ENCODE data around the gene OR2AT4. TPM values are rescaled to one million over a fixed set of nuclear protein-coding genes. Genes with fewer than 3 reads are reported as not detected.
"Not testable (repeated sequence)": the region's sequence is repeated elsewhere in the genome, so short reads cannot be mapped to it uniquely, and the experiment has no call there.

The OR2AT4 gene
- total RNA-seq, 1 experiment from 2014 or later: not detected

DNA sequence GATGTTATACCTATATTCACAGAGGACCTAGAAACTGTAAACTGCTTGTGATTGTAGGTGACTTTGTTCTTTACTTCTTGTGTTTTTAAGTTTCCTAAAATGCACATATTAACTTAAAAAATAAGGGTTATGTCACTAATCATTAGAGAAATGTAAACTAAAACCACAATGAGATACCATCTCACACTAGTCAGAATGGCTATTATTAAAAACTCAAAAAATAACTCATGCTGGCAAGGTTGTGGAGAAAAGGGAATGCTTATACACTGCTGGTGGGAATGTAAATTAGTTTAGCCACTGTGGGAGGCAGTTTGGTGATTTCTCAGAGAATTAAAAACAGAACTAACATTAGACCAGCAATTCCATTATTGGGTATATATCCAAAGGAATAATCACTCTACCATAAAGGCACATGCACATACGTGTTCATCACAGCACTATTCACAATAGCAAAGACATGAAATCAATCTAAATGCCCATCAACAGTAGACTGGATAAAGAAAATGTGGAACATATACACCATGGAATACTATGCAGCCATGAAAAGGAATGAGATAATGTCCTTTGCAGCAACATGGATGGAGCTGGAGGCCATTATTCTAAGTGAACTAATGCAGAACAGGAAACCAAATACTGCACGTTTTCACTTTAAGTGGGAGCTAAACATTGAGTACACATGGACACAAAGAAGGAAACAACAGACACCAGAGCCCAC is 9.4 kb upstream of the OR2AT4 start:
- in situ Hi-C loops (cut with HindIII; ENCODE audit: low pct_unique_long_range_greater_than_20kb, low sequenced_read_pairs): not testable (repeated sequence)

DNA sequence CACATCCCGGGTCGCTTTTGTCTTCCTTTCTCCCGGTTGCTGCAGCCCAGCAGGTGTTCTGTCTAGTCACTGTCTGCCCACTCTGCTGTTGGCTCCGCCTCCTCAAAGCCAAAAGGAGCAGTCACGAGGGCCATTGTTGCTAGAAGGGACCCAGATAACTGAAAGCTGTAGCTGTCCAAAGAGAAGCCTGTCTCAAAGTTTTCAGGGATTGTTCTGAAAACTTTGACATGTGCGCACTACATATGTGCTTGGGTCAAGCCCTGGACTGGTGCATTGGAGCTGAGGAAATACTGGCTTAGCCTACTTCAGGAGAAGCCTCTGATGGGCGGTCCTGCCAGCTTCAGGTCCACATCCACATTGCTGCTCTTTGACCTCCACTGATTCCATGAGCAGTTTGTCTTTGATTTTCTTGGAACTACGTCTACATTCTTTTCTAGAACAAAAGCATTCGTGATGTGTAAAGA is 8.8 kb upstream of the OR2AT4 start:
- no peak for DNase-seq (ENCODE audit: low read depth)
- in situ Hi-C loops (cut with HindIII; ENCODE audit: low pct_unique_long_range_greater_than_20kb, low sequenced_read_pairs): no loop called here

More for the DNA sequence above, 9.4 kb upstream of the OR2AT4 start:
- not testable (repeated sequence) for DNase-seq (ENCODE audit: low read depth)

DNA sequence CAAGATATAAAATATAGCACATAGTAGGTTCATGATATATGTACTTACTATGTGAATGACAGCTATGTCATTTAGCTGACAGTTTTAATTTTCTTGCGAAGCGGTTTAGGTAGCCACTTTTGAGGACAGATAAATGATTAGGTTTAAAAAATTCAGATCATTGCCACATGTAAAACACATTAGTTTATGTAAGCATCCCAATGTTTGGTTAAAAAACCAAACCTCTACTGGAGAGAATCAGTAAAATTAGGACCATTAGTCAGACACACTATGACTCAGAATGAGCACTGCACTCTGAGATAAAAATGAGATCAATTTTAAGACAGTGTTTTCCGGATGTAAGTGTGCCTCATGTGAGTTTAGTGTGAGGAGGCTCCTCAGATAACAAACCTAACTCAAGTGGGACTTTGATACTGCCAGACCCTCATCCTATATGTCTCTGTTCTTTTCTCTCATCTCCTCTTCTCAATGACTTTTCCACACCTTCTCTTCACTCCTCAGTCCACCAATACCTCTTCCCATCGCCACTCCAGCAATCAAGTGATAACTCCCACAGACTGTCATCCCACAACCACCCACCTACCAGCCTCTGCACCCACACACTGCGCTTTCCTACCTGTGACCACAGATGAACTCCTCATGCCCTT is 6.8 kb upstream of the OR2AT4 start:
- in situ Hi-C loops (cut with HindIII; ENCODE audit: low pct_unique_long_range_greater_than_20kb, low sequenced_read_pairs): no loop called here
- DNase-seq (ENCODE audit: low read depth): no peak

DNA sequence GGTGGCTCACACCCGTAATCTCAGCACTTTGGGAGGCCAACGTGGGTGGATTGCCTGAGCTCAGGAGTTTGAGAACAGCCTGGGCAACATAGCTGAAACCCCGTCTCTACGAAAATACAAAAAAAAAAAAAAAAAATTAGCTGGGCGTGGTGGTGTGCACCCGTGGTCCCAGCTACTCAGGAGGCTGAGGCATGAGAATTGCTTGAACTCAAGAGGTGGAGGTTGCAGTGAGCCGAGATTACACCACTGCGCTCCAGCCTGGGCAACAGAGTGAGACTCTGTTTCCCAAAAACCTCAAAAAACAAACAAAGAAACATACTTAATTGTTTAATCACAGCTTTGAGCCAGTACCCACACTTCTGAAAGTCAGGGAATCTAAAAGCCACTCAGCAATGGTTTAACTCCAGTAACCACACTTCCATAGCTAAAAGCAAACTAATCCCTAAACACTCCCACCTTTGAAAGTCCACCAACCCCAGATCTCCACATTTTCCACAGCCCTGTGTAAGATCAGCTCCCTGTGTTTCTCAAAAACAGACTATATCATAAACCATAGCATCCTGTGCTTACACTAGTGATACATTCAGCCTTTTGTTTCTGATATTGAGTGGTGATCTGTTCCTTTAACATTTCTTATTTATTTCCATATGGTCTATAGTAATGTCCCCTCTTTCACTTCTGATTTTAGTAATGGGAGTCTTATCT is 4.9 kb upstream of the OR2AT4 start:
- DNase-seq (ENCODE audit: low read depth): no peak
- in situ Hi-C loops (cut with HindIII; ENCODE audit: low pct_unique_long_range_greater_than_20kb, low sequenced_read_pairs): no loop called here

DNA sequence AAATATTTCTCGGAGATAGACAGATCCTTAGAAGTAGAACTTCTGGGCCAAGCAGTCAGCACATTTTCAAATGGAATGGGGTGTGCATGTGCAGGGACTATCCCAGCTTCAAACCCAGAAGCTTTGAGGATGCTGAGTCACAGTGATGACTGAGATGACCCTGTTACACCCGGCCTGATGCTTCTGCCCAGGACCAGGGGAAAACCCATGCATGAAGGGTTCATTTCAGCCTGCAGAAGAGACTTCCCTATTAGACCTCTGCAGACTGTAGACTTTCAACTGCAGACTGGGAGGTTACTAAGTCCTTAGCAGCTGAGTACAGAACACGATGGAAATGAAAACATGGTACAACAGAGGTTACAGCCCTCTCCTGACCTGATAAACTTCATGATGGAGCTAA is 3.6 kb upstream of the OR2AT4 start:
- DNase-seq (ENCODE audit: low read depth): peak; percentile 70
- in situ Hi-C loops (cut with HindIII; ENCODE audit: low pct_unique_long_range_greater_than_20kb, low sequenced_read_pairs): no loop called here

DNA sequence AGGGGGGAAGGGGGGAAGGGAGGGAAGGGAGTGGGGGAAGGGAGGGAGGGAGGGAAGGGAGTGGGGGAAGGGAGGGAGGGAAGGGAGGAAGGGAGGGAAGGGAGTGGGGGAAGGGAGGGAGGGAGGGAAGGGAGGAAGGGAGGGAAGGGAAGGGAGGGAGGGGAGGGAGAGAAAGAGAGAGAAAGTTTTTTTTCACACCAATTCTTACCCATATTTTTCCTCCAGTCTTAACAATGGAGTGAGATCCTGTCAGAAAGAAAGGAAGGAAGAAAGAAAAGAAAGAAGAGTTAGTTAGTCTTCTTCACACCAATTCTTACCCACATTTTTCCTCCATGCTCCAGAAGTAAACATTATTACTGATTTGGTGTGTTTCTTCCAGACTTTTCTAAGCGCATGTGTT is 3.0 kb upstream of the OR2AT4 start:
- in situ Hi-C loops (cut with HindIII; ENCODE audit: low pct_unique_long_range_greater_than_20kb, low sequenced_read_pairs): no loop called here
- DNase-seq (ENCODE audit: low read depth): no peak

DNA sequence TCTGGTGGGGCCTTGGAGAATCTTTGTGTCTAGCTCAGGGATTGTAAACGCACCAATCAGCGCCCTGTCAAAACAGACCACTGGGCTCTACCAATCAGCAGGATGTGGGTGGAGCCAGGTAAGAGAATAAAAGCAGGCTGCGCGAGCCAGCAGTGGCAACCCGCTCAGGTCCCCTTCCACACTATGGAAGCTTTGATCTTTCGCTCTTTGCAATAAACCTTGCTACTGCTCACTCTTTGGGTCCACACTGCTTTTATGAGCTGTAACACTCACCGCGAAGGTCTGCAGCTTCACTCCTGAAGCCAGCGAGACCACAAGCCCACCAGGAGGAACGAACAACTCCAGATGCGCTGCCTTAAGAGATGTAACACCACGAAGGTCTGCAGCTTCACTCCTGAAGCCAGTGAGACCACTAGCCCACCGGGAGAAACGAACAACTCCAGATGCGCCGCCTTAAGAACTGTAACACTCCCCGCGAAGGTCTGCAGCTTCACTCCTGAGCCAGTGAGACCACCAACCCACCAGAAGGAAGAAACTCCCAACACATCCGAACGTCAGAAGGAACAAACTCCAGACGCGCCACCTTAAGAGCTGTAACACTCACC is 2.3 kb upstream of the OR2AT4 start:
- DNase-seq (ENCODE audit: low read depth); in situ Hi-C loops (cut with HindIII; ENCODE audit: low pct_unique_long_range_greater_than_20kb, low sequenced_read_pairs): not testable (repeated sequence)

DNA sequence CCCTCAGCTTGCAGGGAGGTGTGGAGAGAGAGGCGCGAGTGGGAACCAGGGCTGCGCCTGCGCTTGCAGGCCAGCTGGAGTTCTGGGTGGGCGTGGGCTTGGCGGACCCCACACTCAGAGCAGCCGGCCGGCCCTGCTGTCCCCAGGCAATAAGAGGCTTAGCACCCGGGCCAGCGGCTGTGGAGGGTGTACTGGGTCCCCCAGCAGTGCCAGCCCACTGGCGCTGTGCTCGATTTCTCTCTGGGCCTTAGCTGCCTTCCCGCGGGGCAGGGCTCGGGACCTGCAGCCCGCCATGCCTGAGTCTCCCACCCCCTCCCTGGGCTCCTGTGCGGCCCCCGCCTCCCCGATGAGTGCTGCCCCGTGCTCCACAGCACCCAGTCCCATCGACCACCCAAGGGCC is 1.5 kb upstream of the OR2AT4 start:
- DNase-seq (ENCODE audit: low read depth); in situ Hi-C loops (cut with HindIII; ENCODE audit: low pct_unique_long_range_greater_than_20kb, low sequenced_read_pairs): not testable (repeated sequence)

DNA sequence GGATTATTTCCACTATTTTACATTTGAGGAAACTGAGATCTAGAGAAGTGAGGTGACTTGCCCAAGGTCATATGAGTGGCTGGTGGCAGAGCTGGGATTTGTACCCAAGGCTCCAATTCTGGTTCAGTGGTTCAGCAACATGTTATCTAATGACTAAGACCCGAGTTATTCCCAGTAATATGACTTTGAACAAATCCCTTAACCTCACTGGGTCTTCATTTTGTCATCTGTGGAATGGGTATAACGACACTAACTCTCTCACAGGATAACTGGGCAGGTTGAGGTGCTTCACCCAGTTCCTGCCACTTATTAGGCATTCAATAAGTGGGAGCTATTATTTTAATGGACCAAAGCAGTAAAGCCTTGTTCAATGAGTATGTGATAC is 489 bp upstream of the OR2AT4 start:
- no peak for DNase-seq (ENCODE audit: low read depth)
- in situ Hi-C loops (cut with HindIII; ENCODE audit: low pct_unique_long_range_greater_than_20kb, low sequenced_read_pairs): no loop called here

DNA sequence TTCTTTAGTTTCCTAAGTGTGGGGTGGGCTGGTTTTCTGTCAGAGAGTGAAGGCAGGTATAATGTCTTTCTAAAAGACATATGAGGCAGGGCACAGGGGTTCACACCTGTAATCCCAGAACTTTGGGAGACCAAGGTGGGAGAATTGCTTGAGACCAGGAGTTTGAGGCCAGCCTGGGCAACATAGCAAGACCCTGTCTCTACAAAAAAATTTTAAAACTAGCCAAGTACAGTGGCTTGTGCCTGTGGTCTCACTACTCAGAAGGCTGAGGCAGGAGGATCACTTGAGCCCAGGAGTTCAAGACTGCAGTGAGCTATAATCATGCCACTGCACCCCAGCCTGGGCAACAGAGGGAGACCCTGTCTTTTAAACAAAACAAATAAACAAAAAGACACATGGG is 2.3 kb downstream of the OR2AT4 start:
- in situ Hi-C loops (cut with HindIII; ENCODE audit: low pct_unique_long_range_greater_than_20kb, low sequenced_read_pairs): not testable (repeated sequence)

DNA sequence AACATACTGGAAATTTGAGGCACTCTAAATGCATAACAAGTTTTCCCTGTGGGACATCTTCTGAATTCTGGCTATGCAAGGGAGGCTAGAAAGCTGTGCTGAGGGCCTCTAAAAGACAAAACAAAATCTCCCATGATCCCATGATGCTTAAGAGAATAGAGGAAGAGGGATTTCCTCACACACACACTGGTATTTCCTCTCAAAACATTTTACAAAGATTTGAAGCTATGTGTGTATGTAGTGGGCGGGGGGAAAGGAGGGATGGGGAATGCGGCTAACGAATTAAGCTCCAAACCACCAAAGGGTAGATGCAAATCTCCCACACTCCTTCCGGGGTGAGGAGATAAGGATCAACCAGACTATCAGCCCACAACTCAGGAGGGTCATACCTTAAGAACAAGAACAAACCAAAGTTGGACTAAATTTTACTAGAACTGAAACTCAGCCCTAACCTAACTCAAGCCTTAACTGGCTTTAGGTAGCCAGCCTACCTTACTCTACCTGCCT is 6.0 kb downstream of the OR2AT4 start:
- in situ Hi-C loops (cut with HindIII; ENCODE audit: low pct_unique_long_range_greater_than_20kb, low sequenced_read_pairs): no loop called here
- DNase-seq (ENCODE audit: low read depth): no peak

More for the DNA sequence above, 2.3 kb downstream of the OR2AT4 start:
- DNase-seq (ENCODE audit: low read depth): not testable (repeated sequence)

DNA sequence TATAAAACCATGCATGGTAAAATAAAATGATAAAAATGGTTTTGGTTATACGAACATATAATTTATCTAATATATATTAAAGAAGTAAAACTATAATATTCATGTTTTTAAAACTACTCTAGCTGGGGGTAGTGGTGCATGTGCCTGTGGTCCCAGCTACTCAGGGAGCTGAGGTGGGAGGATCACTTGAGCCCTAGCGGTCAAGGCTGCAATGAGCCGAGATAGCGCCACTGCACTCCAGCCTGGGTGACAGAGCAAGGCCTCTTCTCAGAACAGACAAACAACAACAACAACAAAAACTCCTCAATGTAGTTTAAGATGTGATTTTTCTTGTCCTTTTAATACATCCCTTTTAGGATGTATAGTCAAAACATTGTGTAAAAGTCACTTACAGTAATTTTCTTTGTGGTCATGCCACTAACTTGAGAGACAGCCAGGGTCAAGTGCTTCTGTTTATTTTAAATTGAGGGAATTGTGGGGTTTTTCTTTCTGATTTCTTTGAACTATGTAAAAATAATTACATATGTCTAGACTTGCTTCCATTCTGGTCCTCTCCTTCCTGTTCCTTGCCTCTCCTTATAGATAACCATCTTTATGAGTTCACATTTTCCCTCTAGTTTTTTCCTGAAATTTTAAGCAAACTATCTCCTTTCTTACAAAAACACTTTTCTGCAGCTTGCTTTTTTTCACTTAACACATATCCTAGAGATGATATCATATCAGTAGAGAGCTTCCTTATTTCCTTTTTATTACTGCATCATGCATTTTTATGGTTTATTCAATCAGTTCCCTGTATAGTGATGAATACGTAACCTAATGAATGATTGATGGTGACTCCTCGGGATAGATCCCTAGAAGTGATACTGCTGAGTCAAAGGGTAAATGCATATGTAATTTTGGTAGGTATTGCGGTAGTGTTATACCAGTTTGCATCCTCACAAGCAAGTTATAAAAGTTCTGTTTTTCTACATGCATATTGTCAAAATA is 9.1 kb downstream of the OR2AT4 start:
- DNase-seq (ENCODE audit: low read depth): no peak
- in situ Hi-C loops (cut with HindIII; ENCODE audit: low pct_unique_long_range_greater_than_20kb, low sequenced_read_pairs): no loop called here

DNA sequence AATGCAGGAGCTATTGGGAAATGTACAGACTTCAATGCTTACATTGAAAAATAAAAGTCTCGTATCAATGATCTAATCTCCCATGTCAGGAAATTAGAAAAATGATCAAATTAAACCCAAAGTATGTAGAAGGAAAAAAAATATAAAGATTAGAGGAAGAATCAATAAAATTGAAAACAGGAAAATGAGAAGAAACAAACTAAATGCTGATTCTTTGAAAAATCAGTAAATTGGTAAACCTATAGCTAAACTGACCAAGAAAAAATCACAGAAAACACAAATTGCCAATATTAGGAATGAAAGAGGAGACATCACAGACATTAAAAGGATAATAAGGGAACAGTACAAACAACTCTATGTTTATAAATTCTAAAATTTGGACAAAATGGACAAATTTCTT is 11.8 kb downstream of the OR2AT4 start:
- in situ Hi-C loops (cut with HindIII; ENCODE audit: low pct_unique_long_range_greater_than_20kb, low sequenced_read_pairs): no loop called here
- no peak for DNase-seq (ENCODE audit: low read depth)

DNA sequence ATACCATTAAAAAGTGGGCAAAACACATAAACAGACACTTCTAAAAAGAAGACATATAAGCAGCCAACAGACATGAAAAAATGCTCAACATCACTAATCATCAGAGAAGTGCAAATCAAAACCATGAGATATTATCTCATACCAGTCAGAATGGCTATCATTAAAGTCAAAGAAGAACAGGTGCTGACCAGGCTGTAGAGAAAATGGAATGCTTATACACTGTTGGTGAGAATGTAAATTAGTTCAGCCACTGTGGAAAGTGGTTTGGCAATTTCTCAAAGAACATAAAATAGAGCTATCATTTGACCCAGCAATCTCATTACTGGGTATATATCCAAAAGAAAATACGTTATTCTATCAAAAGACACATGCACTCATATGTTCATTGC is 13.5 kb downstream of the OR2AT4 start:
- in situ Hi-C loops (cut with HindIII; ENCODE audit: low pct_unique_long_range_greater_than_20kb, low sequenced_read_pairs): no loop called here

DNA sequence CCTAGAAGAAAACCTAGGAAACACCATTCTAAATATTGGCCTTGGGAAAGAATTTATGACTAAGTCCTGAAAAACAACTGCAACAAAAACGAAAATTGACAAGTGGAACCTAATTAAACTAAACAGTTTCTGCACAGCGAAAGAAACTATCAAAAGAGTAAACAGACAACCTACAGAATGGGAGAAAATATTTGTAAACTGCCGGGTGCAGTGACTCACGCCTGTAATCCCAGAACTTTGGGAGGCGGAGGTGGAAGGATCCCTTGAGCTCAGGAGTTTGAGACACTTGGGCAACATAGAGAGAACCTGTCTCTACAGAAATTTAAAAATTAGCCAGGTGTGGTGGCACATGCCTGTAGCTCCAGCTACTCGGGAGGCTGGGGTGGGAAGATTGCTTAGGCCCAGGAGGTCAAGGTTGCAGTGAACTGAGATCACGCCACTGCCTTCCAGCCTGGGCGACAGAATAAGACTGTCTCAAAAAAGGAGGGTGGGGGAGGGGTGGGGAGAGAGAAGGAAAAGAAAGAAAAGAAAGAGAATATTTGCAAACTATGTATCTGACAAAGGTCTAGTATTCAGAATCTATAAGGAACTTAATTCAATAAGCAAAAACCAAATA is 14.0 kb downstream of the OR2AT4 start:
- in situ Hi-C loops (cut with HindIII; ENCODE audit: low pct_unique_long_range_greater_than_20kb, low sequenced_read_pairs): no loop called here
- no peak for DNase-seq (ENCODE audit: low read depth)

More for the DNA sequence above, 13.5 kb downstream of the OR2AT4 start:
- no peak for DNase-seq (ENCODE audit: low read depth)

DNA sequence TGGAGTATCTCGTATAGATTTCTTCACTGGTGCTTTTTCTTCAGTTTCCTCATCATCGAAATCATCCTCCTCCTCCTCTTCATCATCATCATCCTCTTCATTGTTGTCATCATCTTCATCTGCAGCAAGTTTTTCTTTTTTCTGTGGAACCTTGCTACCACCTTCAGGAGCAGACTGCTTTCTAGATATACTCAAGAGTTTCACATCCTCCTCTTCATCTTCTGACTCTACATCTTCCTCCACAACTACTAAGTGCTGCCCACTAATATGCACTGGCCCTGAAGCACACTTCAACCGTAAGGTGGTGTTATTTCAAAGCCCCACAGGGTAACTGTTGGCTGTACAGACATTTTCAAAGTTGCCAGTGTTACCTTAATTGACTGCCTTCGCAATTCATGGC is 17.1 kb downstream of the OR2AT4 start:
- in situ Hi-C loops (cut with HindIII; ENCODE audit: low pct_unique_long_range_greater_than_20kb, low sequenced_read_pairs): no loop called here
- DNase-seq (ENCODE audit: low read depth): no peak

DNA sequence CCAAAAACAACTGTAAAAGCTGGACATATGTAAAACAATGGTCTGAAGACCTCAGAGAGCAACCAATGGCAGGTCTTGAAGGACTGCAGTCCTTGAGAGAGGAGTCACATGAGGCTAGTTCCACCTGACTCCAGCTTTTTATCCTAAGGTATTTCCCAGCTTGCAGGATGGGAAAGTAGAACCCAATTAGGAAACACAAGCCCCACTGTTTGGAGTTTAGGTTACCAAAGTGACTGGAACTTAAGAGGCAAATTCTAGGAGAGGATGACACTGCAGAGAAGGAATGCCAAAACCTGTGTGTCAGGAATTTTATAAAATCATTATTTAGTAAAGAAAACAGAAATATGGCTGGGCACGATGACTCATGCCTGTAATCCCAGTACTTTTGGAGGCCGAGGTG is 18.4 kb downstream of the OR2AT4 start:
- in situ Hi-C loops (cut with HindIII; ENCODE audit: low pct_unique_long_range_greater_than_20kb, low sequenced_read_pairs): no loop called here
- DNase-seq (ENCODE audit: low read depth): peak; percentile 46

Data from Caki2 (cell line).